HG03439 (cell line): Measurements from ENCODE around the gene PCDHA7.
"Not testable (repeated sequence)": the region's sequence is repeated elsewhere in the genome, so short reads cannot be mapped to it uniquely, and the experiment has no call there.

Experiments
- ATAC-seq: cut with Tn5 transposase; IDR thresholded peaks from one replicate; pipeline ENCODE4 v1.9.1; 2021; ENCODE audit warnings: mild to moderate bottlenecking, moderate library complexity; ENCODE audit not compliant: unreplicated experiment

The PCDHA7 gene

GRCh38 chr5:140833993-140834392, at the start of gene PCDHA7:
PCDHA7 (plus strand) TSS chr5:140834269; CDS start chr5:140834384, 115 bp downstream.
- no peak for ATAC-seq

DNA sequence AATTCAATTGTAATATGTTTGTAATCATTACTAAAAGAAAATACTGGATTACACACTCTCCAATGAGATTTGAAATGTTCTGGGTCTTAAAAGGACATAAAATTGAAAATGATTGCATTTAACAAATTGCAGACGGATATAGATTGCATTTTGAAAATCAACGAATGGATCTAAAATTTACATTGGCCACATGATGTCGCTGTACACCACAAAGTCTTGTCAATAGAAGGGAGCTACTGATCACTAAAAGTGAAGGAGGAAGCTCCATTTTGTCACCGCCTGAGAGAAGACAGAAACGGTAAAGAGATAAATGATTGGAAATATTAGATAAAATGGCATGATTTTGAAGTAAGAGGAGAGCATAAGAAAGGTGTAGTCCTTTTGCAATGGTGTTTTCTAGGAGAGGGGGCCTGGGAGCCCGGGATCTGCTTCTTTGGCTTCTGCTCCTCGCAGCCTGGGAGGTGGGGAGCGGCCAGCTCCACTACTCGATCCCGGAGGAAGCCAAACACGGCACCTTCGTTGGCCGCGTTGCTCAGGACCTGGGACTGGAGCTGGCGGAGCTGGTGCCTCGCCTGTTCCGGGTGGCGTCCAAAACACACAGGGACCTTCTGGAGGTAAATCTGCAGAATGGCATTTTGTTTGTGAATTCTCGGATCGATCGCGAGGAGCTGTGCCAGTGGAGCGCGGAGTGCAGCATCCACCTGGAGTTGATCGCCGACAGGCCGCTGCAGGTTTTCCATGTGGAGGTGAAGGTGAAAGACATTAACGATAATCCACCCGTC, 48.0 kb upstream of the PCDHA7 start, which contains the start of gene PCDHA1:
TSS of gene PCDHA1 (plus strand) at position 236 of the 782 bp plus-strand sequence.
- ATAC-seq = no peak

DNA sequence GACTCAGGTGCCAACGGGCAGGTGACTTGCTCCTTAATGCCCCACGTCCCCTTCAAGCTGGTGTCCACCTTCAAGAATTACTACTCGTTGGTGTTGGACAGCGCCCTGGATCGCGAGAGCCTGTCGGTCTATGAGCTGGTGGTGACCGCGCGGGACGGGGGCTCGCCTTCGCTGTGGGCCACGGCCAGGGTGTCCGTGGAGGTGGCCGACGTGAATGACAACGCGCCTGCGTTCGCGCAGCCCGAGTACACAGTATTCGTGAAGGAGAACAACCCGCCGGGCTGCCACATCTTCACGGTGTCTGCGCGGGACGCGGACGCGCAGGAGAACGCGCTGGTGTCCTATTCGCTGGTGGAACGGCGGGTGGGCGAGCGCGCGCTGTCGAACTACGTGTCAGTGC, 46.6 kb upstream of the PCDHA7 start:
- ATAC-seq = not testable (repeated sequence)

DNA sequence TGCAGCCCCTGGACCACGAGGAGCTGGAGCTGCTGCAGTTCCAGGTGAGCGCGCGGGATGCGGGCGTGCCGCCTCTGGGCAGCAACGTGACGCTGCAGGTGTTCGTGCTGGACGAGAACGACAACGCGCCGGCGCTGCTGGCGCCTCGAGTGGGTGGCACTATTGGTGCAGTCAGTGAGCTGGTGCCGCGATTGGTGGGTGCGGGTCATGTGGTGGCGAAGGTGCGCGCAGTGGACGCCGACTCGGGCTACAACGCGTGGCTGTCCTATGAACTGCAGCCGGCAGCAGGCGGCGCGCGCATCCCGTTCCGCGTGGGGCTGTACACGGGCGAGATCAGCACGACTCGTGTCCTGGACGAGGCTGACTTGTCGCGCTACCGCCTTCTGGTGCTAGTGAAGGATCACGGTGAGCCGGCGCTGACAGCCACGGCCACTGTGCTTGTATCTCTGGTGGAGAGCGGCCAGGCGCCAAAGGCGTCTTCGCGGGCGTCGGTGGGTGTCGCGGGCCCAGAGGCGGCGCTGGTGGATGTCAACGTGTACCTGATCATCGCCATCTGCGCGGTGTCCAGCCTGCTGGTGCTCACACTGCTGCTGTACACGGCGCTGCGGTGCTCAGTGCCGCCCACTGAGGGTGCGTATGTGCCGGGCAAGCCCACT, 46.1 kb upstream of the PCDHA7 start:
- not testable (repeated sequence) for ATAC-seq

DNA sequence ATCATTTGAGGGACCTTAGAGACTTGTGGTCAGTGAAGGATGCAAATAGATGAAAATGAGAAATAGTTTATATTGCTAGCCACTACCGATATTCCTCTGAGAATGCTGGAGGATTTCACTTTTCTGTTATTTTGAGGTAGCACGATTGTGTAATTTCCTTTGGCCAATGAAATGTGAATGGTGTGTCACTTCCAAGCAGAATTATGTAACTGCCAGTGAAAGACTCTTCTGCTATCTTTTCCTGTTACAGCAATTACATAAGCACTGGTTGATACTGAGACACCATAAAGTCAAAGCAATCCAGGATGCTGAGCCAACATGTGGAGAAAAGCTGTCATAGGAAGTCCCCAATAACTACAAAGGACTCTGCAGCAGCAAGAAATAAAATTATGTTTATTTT, 43.0 kb upstream of the PCDHA7 start:
- no peak for ATAC-seq

- no peak for ATAC-seq
Measured at GRCh38 chr5:140794595-140795258, 39.3 kb upstream of the PCDHA7 start, which contains the start of gene PCDHA2. PCDHA2 (plus strand) TSS chr5:140794852.

GRCh38 chr5:140795259-140795641, 38.8 kb upstream of the PCDHA7 start:
- no peak for ATAC-seq

DNA sequence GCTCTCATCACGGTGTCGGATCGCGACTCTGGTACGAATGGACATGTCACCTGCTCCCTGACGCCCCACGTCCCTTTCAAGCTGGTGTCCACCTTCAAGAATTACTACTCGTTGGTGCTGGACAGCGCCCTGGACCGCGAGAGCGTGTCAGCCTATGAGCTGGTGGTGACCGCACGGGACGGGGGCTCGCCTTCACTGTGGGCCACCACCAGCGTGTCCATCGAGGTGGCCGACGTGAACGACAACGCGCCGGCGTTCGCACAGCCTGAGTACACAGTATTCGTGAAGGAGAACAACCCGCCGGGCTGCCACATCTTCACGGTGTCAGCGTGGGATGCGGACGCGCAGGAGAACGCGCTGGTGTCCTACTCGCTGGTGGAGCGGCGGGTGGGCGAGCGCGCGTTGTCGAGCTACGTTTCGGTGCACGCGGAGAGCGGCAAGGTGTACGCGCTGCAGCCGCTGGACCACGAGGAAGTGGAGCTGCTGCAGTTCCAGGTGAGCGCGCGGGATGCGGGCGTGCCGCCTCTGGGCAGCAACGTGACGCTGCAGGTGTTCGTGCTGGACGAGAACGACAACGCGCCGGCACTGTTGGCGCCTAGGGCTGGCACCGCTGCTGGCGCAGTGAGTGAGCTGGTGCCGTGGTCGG, 37.9 kb upstream of the PCDHA7 start:
- ATAC-seq = not testable (repeated sequence)

DNA sequence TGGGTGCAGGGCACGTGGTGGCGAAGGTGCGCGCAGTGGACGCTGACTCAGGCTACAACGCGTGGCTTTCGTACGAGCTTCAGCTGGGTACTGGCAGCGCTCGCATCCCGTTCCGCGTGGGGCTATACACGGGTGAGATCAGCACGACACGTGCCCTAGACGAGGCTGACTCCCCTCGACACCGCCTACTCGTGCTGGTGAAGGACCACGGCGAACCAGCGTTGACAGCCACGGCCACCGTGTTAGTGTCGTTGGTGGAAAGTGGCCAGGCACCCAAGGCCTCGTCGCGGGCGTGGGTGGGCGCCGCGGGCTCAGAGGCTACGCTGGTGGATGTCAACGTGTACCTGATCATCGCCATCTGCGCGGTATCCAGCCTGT, 37.4 kb upstream of the PCDHA7 start:
- no peak for ATAC-seq

GRCh38 chr5:140800816-140801493, 33.1 kb upstream of the PCDHA7 start, which contains the start of gene PCDHA3:
PCDHA3 (plus strand) TSS chr5:140801057.
- no peak for ATAC-seq

DNA sequence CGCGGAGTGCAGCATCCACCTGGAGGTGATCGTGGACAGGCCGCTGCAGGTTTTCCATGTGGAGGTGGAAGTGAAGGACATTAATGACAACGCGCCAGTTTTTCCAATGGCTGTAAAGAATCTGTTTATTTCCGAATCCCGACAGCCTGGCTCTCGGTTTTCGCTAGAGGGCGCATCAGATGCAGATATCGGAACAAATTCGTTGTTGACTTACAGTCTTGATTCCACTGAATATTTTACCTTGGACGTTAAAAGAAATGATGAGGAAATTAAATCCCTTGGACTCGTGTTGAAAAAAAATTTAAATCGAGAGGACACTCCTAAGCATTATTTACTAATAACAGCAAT, 32.6 kb upstream of the PCDHA7 start:
- ATAC-seq = no peak

- not testable (repeated sequence) for ATAC-seq
Measured at GRCh38 chr5:140802381-140802780, 31.7 kb upstream of the PCDHA7 start.

DNA sequence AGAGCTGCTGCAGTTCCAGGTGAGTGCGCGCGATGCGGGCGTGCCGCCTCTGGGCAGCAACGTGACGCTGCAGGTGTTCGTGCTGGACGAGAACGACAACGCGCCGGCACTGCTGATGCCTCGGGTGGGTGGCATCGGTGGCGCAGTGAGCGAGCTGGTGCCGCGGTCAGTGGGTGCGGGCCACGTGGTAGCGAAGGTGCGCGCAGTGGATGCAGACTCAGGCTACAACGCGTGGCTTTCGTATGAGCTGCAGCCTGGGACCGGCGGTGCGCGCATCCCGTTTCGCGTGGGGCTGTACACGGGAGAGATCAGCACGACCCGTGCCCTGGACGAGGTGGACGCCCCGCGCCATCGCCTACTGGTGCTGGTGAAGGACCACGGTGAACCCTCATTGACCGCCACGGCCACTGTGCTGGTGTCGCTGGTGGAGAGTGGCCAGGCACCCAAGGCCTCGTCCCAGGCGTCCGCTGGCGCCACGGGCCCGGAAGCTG, 31.2 kb upstream of the PCDHA7 start:
- no peak for ATAC-seq

- no peak for ATAC-seq
Measured at GRCh38 chr5:140806834-140807775, 27.0 kb upstream of the PCDHA7 start, which contains the start of gene PCDHA4. PCDHA4 (plus strand) TSS chr5:140807068.

DNA sequence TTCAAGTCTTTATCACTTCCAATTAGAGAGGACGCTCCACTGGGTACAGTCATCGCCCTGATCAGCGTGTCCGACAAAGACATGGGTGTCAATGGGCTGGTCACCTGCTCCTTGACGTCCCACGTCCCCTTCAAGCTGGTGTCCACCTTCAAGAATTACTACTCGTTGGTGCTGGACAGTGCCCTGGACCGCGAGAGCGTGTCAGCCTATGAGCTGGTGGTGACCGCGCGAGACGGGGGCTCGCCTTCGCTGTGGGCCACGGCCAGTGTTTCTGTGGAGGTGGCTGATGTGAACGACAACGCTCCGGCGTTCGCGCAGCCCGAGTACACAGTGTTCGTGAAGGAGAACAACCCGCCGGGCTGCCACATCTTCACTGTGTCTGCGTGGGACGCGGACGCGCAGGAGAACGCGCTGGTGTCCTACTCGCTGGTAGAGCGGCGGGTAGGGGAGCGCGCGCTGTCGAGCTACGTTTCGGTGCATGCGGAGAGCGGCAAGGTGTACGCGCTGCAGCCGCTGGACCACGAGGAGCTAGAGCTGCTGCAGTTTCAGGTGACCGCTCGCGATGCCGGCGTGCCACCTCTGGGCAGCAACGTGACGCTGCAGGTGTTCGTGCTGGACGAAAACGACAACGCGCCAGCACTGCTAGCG, 25.7 kb upstream of the PCDHA7 start:
- not testable (repeated sequence) for ATAC-seq

GRCh38 chr5:140808889-140809291, 25.2 kb upstream of the PCDHA7 start:
- no peak for ATAC-seq

DNA sequence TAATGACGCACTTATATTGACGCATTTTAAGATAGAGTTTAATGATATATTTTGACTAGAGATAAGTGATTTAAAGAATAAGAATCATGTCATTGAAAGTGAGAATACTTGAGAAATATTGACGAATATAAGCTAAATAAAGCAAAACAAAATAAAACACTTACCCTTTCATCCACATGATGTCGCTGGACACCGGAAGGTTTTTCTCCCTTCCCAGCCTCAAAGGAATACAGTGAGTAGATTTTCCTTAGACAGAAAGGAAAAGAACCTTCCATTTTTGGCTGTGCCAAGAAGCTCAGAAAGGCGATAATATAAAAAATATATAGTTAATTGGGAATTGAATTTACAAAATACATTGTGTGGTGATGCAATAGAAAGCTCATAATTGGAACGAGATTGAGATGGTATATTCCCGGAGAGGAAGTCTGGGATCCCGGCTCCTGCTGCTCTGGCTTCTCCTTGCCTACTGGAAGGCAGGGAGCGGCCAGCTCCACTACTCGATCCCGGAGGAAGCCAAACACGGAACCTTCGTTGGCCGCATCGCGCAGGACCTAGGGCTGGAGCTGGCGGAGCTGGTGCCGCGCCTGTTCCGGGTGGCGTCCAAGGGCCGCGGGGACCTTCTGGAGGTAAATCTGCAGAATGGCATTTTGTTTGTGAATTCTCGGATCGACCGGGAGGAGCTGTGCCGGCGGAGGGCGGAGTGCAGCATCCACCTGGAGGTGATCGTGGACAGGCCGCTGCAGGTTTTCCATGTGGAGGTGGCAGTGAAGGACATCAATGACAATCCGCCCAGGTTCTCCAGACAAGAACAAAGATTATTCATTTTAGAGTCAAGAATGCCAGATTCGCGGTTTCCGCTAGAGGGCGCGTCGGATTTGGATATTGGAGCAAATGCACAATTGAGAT, 12.4 kb upstream of the PCDHA7 start, which contains the start of gene PCDHA5:
TSS of gene PCDHA5 (plus strand) at position 239 of the 906 bp plus-strand sequence.
- ATAC-seq = no peak

GRCh38 chr5:140822281-140822629, 11.8 kb upstream of the PCDHA7 start:
- no peak for ATAC-seq
